ENCODE measurements around the gene ACKR2.

Gene ACKR2

DNA sequence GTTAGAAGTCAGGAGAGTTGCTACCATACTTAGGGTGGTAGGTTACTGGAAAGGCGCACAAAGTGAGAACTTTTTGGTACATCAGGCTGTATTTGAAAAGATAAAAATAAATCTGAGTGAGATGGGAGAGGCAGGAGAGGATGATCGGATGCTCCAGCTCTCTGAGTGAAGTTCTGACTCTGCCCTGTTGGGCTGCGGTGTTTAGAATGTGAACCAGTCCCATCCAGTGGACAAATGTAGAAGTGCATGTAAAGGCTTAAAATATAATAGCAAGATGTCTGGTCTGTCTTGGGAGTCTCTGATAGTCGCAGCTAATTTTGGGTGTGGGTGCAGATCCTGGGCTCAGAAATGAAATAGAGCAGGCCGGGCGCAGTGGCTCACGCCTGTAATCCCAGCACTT, 30.4 kb downstream of the ACKR2 start:
- TF ChIP-seq, protein P1, sequence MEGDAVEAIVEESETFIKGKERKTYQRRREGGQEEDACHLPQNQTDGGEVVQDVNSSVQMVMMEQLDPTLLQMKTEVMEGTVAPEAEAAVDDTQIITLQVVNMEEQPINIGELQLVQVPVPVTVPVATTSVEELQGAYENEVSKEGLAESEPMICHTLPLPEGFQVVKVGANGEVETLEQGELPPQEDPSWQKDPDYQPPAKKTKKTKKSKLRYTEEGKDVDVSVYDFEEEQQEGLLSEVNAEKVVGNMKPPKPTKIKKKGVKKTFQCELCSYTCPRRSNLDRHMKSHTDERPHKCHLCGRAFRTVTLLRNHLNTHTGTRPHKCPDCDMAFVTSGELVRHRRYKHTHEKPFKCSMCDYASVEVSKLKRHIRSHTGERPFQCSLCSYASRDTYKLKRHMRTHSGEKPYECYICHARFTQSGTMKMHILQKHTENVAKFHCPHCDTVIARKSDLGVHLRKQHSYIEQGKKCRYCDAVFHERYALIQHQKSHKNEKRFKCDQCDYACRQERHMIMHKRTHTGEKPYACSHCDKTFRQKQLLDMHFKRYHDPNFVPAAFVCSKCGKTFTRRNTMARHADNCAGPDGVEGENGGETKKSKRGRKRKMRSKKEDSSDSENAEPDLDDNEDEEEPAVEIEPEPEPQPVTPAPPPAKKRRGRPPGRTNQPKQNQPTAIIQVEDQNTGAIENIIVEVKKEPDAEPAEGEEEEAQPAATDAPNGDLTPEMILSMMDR (IDR thresholded peaks at IDR 0.05), result peak; percentile 66

DNA sequence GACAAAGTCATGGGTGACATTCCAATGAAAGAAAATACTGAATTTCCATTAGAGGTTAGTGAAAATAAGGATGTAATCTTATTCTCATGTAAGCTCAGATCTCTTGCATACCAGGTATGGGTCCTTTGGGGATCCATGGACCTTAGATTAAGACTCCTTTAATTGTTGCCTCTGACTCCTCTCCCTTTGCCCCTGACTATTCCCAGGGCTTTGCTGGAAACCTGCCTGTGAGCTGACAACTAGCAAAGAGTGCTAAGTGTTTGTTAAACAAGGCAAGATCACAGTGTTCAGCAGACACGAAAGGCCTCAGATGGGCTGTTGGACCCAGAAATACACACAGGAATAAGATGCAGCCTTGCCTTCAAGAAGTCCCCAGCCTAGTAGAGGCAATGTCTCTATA, 32.1 kb downstream of the ACKR2 start:
- TF ChIP-seq, protein P1 (IDR thresholded peaks at IDR 0.05), result no peak

DNA sequence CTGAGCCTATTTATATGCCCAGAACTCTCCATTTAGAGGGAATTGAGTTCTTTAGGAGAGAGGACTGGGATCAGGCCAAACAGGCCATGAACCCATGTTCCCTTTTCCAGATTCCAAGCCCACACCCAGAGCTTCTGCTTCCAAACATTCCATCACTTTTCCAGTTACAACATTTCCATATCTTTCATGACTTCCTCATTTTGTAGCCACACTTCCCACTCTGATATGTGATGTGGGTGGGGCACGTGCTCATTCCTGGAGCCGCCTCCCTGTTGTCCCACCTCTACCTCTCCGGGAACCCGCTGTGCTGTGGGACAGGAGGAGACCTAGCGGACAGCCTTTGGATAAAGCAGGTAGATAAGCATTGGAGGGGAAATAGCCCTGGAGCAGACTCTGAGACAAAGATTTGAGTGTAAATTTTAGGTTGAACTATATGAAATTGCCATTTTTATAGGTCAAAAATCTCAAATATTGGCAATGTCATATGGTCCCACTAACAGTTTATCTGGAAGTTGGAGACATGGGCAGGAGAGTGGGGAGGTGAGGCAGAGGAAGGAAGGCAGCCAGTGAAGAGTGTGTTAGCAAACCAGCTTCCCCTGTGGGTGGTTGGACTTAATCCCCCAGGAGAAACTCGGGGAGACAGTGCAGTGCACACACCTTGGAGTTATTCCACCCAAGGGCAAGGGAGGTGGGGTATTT, 34.6 kb downstream of the ACKR2 start:
- TF ChIP-seq, protein P1 (IDR thresholded peaks at IDR 0.05), result no peak

GRCh38 chr3:42844412-42844713, 35.1 kb downstream of the ACKR2 start:
- TF ChIP-seq, protein P1 (IDR thresholded peaks at IDR 0.05), result no peak

GRCh38 chr3:42844815-42845214, 35.6 kb downstream of the ACKR2 start:
- TF ChIP-seq, protein P1 (IDR thresholded peaks at IDR 0.05), result no peak

- TF ChIP-seq, protein P1 (IDR thresholded peaks at IDR 0.05), result no peak
These were observed 37.7 kb downstream of the ACKR2 start for GRCh38 chr3:42846685-42847522.

DNA sequence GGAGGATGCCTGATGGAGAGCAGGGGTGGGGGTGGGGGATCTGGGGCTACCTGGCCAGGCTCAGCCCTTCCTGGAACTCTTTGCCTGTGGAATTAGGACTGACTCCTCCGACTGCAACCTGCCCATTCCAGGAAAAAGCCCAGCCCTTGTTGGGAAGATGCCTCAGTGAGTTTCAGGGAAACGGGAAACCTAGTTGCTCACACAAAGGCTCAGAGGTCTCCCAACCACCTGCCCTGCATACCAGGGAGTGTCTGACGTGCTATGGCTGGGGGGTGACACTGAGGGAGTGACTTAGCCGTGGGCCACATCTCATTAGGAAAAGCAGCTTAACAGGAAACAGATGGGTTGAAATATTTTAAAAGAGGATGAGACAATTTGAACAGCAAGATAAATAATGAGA, 38.5 kb downstream of the ACKR2 start:
- TF ChIP-seq, protein P1 (IDR thresholded peaks at IDR 0.05), result no peak

Data from LNCAP (cell line).